ENCODE measurements around the gene ALB. TPM values are rescaled to one million over a fixed set of nuclear protein-coding genes. Genes with fewer than 3 reads are reported as not detected.

The ALB gene
- total and polyA plus RNA-seq, 11 donors: 0.21 to 3.3 (median 0.76) TPM; not detected in 6

GRCh38 chr4:73413294-73413755 is 9.2 kb downstream of the ALB start:
- no peaks in the 10 kb centered on the region for H3K9me3 ChIP-seq
- intact Hi-C loops (cut with DNase I): no loop called here
- H3K36me3 ChIP-seq: no peaks in the 10 kb centered on the region
- ATAC-seq (no peak), DNase-seq (no peak)
- H3K4me3 ChIP-seq: no peak overlapping the region
- 76 to 86% (median 84%) methylated on average over 4 of the region's 4 CpGs for WGBS, 4 donors
- H3K27me3 ChIP-seq: no peaks in the 10 kb centered on the region
- H3K27ac ChIP-seq: no peak overlapping the region
- H3K4me1 ChIP-seq: no peaks in the 10 kb centered on the region
- TF ChIP-seq CTCF (IDR thresholded peaks at IDR 0.05): no peak
- TF ChIP-seq POLR2A (IDR thresholded peaks at IDR 0.05): no peak

GRCh38 chr4:73414936-73415271 is 10.8 kb downstream of the ALB start:
- Histone ChIP-seq H3K4me1 (no peaks in the 10 kb centered on the region), H3K4me3 (no peak overlapping the region), H3K9me3 (no peaks in the 10 kb centered on the region), H3K36me3 (no peaks in the 10 kb centered on the region), H3K27ac (no peak overlapping the region), H3K27me3 (no peaks in the 10 kb centered on the region)
- ATAC-seq: no peak
- intact Hi-C loops (cut with DNase I): no loop called here
- TF ChIP-seq CTCF (IDR thresholded peaks at IDR 0.05) (no peak), POLR2A (IDR thresholded peaks at IDR 0.05) (no peak)
- DNase-seq: no peak
- WGBS, 4 donors: 73 to 83% (median 78%) methylated on average over 2 of the region's 2 CpGs

GRCh38 chr4:73415807-73416238 is 11.7 kb downstream of the ALB start:
- ATAC-seq (no peak), DNase-seq (no peak)
- Histone ChIP-seq H3K9me3 (no peaks in the 10 kb centered on the region), H3K27me3 (no peaks in the 10 kb centered on the region), H3K36me3 (no peaks in the 10 kb centered on the region), H3K4me3 (no peak overlapping the region), H3K27ac (no peak overlapping the region), H3K4me1 (no peaks in the 10 kb centered on the region)
- WGBS, 4 donors: 89 to 90% (median 89%) methylated on average over 2 of the region's 2 CpGs
- intact Hi-C loops (cut with DNase I): no loop called here
- TF ChIP-seq POLR2A (IDR thresholded peaks at IDR 0.05) (no peak), CTCF (IDR thresholded peaks at IDR 0.05) (no peak)

- 67 to 79% (median 74%) methylated on average over 2 of the region's 2 CpGs for WGBS, 4 donors
- no peak for DNase-seq
- intact Hi-C loops (cut with DNase I): no loop called here
- TF ChIP-seq CTCF (IDR thresholded peaks at IDR 0.05): no peak
- TF ChIP-seq POLR2A (IDR thresholded peaks at IDR 0.05): no peak
- Histone ChIP-seq H3K4me3 (no peak overlapping the region), H3K36me3 (no peaks in the 10 kb centered on the region), H3K4me1 (no peaks in the 10 kb centered on the region), H3K27me3 (no peaks in the 10 kb centered on the region), H3K27ac (no peak overlapping the region), H3K9me3 (no peaks in the 10 kb centered on the region)
- no peak for ATAC-seq
These were observed 12.5 kb downstream of the ALB start for GRCh38 chr4:73416423-73417087.
